Activated CD4-positive, alpha-beta memory T cell treated with anti-CD3 and anti-CD28 coated beads for 36 hours (primary cell): ENCODE measurements around the gene RIC1. TPM values are rescaled to one million over a fixed set of nuclear protein-coding genes. Genes with fewer than 3 reads are reported as not detected.

Source experiments
- CTCF ChIA-PET: fragments of 350-600 bp; sonication (Branson Sonifier 250); formaldehyde crosslinking; loops from one replicate; lab custom pipeline; 2021; ENCODE audit warnings: antibody characterized with exemption, inconsistent platforms; lab: Charles Lee
- POLR2A ChIA-PET: fragments of 350-600 bp; sonication (Branson Sonifier 250); formaldehyde crosslinking; loops from one replicate; lab custom pipeline; 2021; ENCODE audit warnings: antibody characterized with exemption; lab: Charles Lee
- DNase-seq: peaks from one replicate; pipeline ENCODE4 v3.0.0-alpha.2; 2020
- H3K27ac Mint-ChIP-seq: one replicate; pipeline ENCODE4 v1.8.0; 2021; ENCODE audit warnings: mixed read lengths
- H3K27me3 Mint-ChIP-seq: one replicate; pipeline ENCODE4 v1.8.0; 2021; ENCODE audit warnings: mixed read lengths
- H3K36me3 Mint-ChIP-seq: one replicate; pipeline ENCODE4 v1.8.0; 2021; ENCODE audit warnings: mixed read lengths
- H3K4me1 Mint-ChIP-seq: one replicate; pipeline ENCODE4 v1.8.0; 2021; ENCODE audit warnings: low read depth, mixed read lengths
- H3K4me3 Mint-ChIP-seq: one replicate; pipeline ENCODE4 v1.8.0; 2021; ENCODE audit warnings: mild to moderate bottlenecking, mixed read lengths
- H3K9me3 Mint-ChIP-seq: one replicate; pipeline ENCODE4 v1.8.0; 2021; ENCODE audit warnings: mixed read lengths
- intact Hi-C: fragments of 100-400 bp; cut with micrococcal nuclease; formaldehyde crosslinking; loops from one replicate; pipeline ENCODE4 v1.15.1; 2023
- total RNA-seq, 2 experiments: library from RNA; stranded (reverse); gene quantifications; one replicate each; pipeline ENCODE4 v1.2.3, GENCODE V29; 2021

RIC1 gene
- total RNA-seq, 2 experiments from 2014 or later, result 14.1 to 15.0 TPM

DNA sequence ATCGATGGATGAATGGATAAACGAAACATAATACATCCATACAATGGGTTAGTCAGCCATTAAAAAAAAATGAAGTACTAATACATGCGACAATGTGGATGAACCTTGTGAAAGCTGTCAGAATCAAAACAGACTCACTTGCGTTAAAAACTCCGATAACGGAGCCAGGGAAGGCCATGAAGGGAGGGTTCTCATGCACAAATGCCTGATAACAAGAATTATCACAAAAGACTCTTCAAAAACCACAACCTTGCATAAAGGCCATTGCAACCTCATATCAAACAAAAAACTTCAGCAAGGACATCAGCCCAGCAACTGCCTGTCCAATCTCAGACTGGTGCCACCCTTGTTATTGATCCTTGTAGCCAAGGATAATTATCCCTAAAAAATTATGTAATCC lies 190.3 kb downstream of the RIC1 start:
- no peak for DNase-seq
- ChIA-PET CTCF (interaction anchor here (5.8 kb wide), 1 partner anchor 13 kb away, joined by 33 read pairs; the partner anchor contains the start of gene ERMP1), POLR2A (no interaction called here)
- Mint-ChIP-seq H3K27ac (no peak overlapping the region), H3K4me1 (peaks cover 12% of the 10 kb centered on the region), H3K36me3 (peaks cover 23% of the 10 kb centered on the region), H3K27me3 (no peaks in the 10 kb centered on the region), H3K4me3 (no peak overlapping the region), H3K9me3 (no peaks in the 10 kb centered on the region)
- intact Hi-C loops, result no loop called here

DNA sequence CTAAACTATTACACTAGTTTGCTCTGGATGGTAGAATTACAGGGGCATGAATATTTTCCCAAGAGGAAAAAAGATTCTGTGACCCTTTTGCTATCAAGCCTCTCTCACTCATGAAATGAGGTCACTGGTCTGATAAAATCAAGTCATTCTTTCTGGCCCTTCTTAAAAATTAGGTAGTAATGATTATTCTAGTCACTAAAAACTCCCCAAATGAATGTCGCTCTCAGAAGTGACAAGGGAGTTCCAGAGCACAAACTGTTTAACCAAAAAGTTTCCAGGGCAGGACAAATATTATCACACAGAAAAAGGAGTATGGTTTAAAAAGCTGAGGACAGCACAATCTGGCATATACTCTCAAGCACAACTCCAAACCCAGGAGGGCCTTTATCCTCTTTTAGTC lies 191.5 kb downstream of the RIC1 start:
- H3K27me3 Mint-ChIP-seq, result no peaks in the 10 kb centered on the region
- CTCF ChIA-PET, result interaction anchor here (5.8 kb wide), 1 partner anchor 12 kb away, joined by 33 read pairs; the partner anchor contains the start of gene ERMP1

DNA sequence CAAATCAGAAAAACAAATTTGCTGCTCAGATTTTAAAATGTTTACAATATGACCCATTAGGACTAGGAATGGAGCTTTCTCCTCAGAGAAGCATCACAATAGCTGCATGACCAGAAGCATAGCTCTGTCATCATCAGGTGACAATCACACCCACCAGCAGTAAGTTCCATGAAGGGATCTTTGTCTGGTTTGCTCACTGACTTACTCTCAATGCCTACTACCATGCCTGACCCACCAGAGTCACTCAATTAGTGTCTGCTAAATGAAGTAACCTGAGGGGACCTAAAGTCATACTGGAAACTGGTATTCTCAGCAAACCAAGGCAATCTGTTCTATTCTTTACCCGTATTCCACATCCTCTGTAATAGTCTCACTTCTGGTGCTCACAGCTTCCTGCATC lies 196.3 kb downstream of the RIC1 start:
- CTCF ChIA-PET, result interaction anchor here (1.2 to 1.3 kb wide), 2 partner anchors 60 to 61 kb away, joined by 3 to 4 read pairs; no protein-coding TSS in a partner anchor
- intact Hi-C loops, result no loop called here
- no peak overlapping the region for H3K27ac Mint-ChIP-seq

More for the DNA sequence above, 191.5 kb downstream of the RIC1 start:
- Mint-ChIP-seq H3K27ac (no peak overlapping the region), H3K9me3 (no peaks in the 10 kb centered on the region), H3K36me3 (peaks cover 29% of the 10 kb centered on the region), H3K4me1 (peaks cover 16% of the 10 kb centered on the region), H3K4me3 (no peak overlapping the region)
- intact Hi-C loops, result no loop called here
- no peak for DNase-seq
- POLR2A ChIA-PET, result no interaction called here

More for the DNA sequence above, 196.3 kb downstream of the RIC1 start:
- DNase-seq, result no peak
- Mint-ChIP-seq H3K27me3 (no peaks in the 10 kb centered on the region), H3K36me3 (peaks cover 25% of the 10 kb centered on the region), H3K9me3 (no peaks in the 10 kb centered on the region), H3K4me3 (no peak overlapping the region), H3K4me1 (peaks cover 27% of the 10 kb centered on the region)
- POLR2A ChIA-PET, result no interaction called here

Other genes starting within 250 kb of the RIC1 start
- gene PLGRKT, start 191.2 kb upstream of the RIC1 start, total RNA-seq, result 10 to 100 TPM; 52.9 to 59.4 TPM
- 10 to 100 TPM; 28.3 to 32.4 TPM for gene CD274, start 178.6 kb upstream of the RIC1 start, total RNA-seq
- gene PDCD1LG2, start 118.6 kb upstream of the RIC1 start, total RNA-seq, result under 1 TPM; 0.73 to 0.83 TPM
- gene ERMP1, start 204.0 kb downstream of the RIC1 start, total RNA-seq, result 10 to 100 TPM; 23.2 to 24.0 TPM